Mononuclear cell (primary cell): ENCODE results near the gene ISOC2. TPM values are rescaled to one million over a fixed set of nuclear protein-coding genes. Genes with fewer than 3 reads are reported as not detected.
A peak's percentile ranks its signal among the peaks of the same experiment; 100 is the strongest.

Experiments used
- H3K27me3 ChIP-seq: 2 replicates; pipeline ENCODE4 v1.6.0; 2011; ENCODE audit warnings: low read length, control low read depth; ENCODE audit not compliant: insufficient read depth
- H3K4me1 ChIP-seq: 2 replicates; pipeline ENCODE4 v1.5.1; 2011; ENCODE audit warnings: mild to moderate bottlenecking, low read length, control low read depth; ENCODE audit not compliant: insufficient read depth
- H3K4me3 ChIP-seq: 2 replicates; pipeline ENCODE4 v1.5.1; 2011; ENCODE audit warnings: mild to moderate bottlenecking, low read length, moderate library complexity
- H3K9me3 ChIP-seq: 2 replicates; pipeline ENCODE4 v1.5.1; 2011; ENCODE audit warnings: low read depth, mild to moderate bottlenecking, control low read depth, low read length
- total RNA-seq: library from RNA; depleted of rRNA; stranded (reverse); fragments of >200 nt; gene quantifications from one replicate; pipeline ENCODE4 v1.2.3, GENCODE V29; 2012

ISOC2 gene
- total RNA-seq, 1 donor: 4.5 TPM

DNA sequence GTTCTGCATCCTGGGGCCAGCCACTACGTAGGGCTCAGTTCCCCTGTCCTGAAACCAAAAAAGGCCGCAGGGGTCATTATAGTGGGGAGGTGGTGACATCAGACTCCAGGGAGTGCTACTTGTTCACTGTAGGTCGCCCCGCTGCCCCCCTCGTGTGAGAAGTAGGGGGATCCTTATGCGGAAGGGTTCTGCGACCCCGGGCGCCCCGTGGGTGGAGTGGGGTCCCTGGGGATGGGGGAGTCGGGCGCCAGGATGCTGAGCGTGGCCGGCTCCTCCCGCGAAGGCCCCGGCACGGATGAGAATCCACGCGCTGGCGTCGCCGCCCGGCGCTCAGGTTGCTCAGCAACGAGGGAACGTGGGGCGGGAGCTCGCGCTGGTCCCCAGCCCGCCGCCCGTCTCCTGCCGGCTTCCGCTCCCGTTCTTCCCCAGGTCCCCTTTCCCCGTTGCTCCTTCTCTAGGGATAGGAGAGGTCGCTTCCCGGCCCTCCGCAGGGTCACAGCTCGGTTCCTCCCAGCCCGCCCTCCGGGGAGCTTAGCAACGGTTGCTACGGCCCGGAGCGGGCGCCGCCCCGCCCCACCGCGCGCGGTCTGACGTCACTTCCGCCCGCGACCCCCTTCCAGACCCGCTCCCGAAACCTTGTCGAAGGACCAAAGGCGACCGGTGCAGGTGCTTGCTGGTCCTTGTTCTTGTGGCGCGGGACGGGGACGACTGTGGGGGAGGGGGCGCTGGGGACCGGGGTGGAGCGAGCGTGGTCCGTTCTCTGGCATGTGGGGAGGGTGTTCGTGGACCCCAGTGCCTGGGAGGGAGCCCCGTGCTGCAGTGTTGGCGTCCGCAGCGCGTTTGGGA, 23.4 kb upstream of the ISOC2 start, which contains the start of gene NAT14:
Gene NAT14, plus strand, starts transcription at position 596 of the 846 bp plus-strand sequence. CDS start 521 bp downstream, outside the sequence.
- H3K4me1 ChIP-seq: peaks cover 12% of the 10 kb centered on the region
- H3K27me3 ChIP-seq: no peaks in the 10 kb centered on the region
- H3K4me3 ChIP-seq: peak within 1 kb of the TSS; percentile 41
- no peaks in the 10 kb centered on the region for H3K9me3 ChIP-seq

DNA sequence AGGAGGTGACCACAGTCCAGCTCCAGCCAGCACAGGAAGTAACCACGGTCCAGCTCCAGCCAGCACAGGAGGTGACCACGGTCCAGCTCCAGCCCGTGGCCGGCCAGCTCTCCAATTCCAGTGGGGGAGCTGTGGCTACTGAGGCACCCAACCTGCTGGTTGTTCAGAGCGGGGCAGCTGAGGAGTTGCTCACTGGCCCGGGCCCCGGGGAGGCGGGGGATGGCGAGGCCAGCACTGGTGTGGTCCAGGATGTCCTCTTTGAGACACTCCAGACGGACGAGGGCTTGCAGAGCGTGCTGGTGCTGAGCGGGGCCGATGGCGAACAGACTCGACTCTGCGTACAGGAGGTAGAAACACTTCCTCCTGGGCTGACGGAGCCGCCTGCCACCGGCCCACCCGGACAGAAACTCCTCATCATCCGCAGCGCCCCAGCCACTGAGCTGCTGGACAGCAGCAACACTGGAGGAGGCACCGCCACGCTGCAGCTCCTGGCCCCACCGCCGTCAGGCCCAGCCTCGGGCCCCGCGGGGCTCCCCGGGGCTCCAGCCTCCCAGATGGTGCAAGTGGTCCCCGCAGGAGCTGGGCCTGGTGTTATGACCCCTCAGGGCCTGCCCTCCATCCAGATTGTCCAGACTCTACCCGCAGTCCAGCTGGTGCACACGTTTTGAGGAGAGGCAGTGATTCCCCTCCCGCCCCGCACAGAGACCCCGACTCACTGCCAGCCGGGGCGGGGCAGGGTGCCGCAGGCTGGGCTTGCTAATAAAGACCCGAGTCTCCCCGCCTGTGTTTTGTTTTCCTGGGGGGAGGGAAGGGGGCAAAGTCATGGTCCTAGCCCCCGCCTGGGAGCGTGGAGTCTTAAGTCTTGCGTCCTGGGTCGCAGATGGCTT, 22.5 kb upstream of the ISOC2 start:
- H3K4me1 ChIP-seq: peaks cover 12% of the 10 kb centered on the region
- H3K27me3 ChIP-seq: no peaks in the 10 kb centered on the region
- H3K9me3 ChIP-seq: no peaks in the 10 kb centered on the region
- no peak overlapping the region for H3K4me3 ChIP-seq

DNA sequence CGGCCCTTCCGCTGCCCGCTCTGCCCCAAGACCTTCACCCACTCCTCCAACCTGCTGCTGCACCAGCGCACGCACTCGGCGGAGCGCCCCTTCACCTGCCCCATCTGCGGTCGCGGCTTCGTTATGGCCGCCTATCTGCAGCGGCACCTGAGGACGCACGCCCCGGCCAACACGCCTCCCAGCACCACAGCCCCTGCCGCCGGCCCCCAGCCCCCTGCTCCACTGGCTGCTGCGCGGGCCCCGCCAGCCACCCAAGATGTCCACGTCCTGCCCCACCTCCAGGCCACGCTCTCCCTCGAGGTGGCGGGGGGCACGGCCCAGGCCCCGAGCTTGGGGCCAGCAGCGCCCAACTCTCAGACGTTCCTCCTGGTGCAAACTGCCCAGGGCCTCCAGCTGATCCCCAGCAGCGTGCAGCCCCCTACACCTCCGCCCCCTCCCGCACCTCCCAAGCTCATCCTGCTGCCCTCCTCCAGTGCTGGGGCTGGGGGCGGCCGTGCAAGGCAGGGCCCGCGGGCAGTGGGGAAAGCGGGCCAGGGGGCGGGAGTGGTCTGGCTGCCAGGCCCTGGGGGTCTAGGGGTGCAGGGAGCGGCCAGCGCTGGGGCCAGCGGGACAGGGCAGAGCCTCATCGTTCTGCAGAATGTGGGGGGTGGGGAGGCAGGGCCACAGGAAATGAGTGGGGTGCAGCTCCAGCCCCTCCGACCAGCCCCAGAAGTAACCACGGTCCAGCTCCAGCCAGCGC, 21.7 kb upstream of the ISOC2 start:
- Histone ChIP-seq H3K4me1 (peaks cover 13% of the 10 kb centered on the region), H3K9me3 (no peaks in the 10 kb centered on the region), H3K27me3 (no peaks in the 10 kb centered on the region), H3K4me3 (no peak overlapping the region)

DNA sequence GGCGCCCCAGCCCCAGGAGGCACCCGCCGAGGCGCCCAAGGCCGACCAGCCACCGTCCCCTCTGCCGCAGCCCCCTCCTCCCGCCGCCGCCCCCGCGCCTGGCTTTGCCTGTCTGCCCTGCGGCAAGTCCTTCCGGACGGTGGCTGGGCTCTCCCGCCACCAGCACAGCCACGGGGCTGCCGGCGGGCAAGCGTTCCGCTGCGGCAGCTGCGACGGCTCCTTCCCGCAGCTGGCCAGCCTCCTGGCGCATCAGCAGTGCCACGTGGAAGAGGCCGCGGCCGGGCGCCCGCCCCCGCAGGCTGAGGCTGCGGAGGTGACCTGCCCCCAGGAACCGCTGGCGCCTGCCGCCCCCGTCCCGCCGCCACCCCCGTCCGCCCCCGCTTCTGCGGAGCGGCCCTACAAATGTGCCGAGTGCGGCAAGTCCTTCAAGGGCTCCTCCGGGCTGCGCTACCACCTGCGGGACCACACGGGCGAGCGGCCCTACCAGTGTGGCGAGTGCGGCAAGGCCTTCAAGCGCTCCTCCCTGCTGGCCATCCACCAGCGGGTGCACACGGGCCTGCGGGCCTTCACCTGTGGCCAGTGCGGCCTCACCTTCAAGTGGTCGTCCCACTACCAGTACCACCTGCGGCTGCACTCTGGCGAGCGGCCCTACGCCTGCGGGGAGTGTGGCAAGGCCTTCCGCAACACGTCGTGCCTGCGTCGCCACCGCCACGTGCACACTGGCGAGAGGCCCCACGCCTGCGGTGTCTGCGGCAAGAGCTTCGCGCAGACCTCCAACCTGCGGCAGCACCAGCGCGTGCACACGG, 20.9 kb upstream of the ISOC2 start:
- Histone ChIP-seq H3K27me3 (no peaks in the 10 kb centered on the region), H3K9me3 (no peaks in the 10 kb centered on the region), H3K4me1 (peaks cover 21% of the 10 kb centered on the region), H3K4me3 (no peak overlapping the region)

DNA sequence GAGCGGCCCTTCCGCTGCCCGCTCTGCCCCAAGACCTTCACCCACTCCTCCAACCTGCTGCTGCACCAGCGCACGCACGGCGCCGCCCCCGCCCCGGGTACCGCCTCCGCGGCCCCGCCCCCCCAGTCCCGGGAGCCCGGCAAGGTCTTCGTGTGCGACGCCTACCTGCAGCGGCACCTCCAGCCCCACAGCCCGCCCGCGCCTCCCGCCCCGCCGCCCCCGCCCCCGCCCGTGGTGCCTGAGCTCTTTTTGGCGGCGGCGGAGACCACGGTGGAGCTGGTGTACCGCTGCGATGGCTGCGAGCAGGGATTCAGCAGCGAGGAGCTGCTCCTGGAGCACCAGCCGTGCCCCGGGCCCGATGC, 20.3 kb upstream of the ISOC2 start:
- Histone ChIP-seq H3K4me3 (no peak overlapping the region), H3K9me3 (no peaks in the 10 kb centered on the region), H3K27me3 (no peaks in the 10 kb centered on the region), H3K4me1 (peaks cover 26% of the 10 kb centered on the region)

DNA sequence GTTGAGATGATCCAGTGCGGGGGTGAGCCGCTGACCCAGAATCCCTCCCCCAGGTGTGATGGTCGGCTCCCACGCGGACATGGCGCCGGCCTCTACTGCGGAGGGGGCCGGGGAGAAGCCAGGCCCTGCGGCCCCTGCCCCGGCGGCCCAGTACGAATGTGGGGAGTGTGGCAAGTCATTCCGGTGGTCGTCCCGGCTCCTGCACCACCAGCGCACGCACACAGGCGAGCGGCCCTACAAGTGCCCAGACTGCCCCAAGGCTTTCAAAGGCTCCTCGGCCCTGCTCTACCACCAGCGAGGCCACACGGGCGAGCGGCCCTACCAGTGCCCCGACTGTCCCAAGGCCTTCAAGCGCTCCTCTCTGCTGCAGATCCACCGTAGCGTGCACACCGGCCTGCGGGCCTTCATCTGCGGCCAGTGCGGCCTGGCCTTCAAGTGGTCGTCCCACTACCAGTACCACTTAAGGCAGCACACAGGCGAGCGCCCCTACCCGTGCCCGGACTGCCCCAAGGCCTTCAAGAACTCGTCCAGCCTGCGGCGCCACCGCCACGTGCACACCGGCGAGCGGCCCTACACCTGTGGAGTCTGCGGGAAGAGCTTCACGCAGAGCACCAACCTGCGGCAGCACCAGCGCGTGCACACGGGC, 19.8 kb upstream of the ISOC2 start:
- peaks cover 26% of the 10 kb centered on the region for H3K4me1 ChIP-seq
- no peaks in the 10 kb centered on the region for H3K9me3 ChIP-seq
- no peaks in the 10 kb centered on the region for H3K27me3 ChIP-seq
- no peak overlapping the region for H3K4me3 ChIP-seq

DNA sequence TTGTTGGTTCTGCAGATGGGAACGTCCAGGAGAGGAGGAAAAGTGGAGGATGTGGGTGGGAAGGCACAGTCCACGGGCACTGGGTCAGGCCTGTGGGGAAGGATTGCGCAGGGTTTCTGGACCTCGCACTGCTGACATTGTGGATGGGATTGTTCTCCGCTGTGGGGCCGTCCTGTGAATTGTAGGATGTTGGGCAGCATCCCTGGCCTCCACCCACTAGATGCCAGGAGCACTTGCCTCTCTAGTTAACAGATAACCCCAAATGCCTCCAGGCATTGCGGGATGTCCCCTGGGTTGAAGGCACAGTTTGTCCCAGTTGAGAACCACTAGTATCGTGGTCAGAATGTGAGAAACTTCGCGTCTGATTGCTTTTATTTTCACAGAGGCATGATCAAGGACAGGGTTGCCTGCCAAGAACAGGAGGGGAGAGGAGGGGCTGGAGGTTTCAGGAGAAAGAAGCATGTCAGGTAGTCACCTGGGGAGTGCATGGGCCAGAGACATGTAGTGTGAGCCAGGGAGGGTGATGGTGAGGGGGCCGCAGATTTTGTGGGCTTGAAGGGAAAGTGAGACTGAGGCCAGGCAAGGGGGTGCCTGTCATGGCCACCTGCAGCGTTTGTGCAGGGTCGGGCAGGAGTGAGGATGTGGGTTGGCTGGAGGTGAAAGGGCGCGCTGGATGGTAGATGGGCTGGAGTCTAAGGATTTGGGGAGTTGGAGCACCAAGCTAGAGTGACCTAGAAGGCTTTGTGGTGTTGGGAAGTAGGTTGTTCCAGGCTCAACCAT, 18.2 kb upstream of the ISOC2 start:
- Histone ChIP-seq H3K4me1 (peaks cover 28% of the 10 kb centered on the region), H3K27me3 (no peaks in the 10 kb centered on the region), H3K4me3 (no peak overlapping the region), H3K9me3 (no peaks in the 10 kb centered on the region)

DNA sequence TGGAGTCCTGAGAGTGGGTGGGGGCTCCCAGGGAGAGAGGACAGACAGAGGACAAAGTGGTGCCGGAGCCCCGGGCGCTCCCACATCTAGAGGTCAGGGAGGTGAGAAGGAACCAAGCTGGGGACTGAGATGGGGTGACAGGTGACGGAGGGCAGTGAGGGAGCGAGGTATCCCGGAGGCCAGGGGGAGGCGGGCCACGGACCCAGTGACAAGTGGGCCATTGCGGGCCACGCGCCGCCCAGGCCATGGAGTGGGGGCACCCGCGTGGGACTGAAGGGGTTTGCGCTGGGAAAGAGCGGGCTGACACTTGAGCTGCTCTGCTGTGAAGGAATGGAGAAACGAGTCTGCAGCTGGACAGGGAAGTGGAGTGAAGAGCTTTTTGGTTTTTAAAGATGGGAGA, 17.6 kb upstream of the ISOC2 start:
- Histone ChIP-seq H3K27me3 (no peaks in the 10 kb centered on the region), H3K9me3 (no peaks in the 10 kb centered on the region)

DNA sequence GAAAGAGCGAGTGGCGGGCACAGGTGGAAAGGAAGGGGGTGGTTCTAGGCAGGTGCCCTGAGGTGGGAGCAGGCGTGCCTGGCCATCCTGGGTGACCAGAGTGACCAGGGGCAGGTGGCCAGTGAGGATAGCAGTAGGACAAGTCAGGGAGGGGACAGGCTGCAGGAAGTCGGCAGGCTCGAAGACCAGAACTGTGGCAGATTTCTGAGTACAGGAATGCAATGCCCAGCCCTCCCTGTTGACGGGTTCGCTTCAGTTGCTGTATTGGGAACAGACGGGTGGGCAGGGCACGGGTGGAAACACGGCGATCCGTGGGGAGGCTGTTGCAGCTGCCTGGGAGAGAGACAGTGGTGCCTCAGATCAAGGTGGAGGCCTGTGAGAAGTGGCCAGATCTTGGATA, 16.9 kb upstream of the ISOC2 start:
- no peaks in the 10 kb centered on the region for H3K9me3 ChIP-seq
- no peaks in the 10 kb centered on the region for H3K27me3 ChIP-seq
- H3K4me3 ChIP-seq: no peak overlapping the region
- H3K4me1 ChIP-seq: peaks cover 21% of the 10 kb centered on the region

More for the DNA sequence above, 17.6 kb upstream of the ISOC2 start:
- peaks cover 23% of the 10 kb centered on the region for H3K4me1 ChIP-seq
- no peak overlapping the region for H3K4me3 ChIP-seq

DNA sequence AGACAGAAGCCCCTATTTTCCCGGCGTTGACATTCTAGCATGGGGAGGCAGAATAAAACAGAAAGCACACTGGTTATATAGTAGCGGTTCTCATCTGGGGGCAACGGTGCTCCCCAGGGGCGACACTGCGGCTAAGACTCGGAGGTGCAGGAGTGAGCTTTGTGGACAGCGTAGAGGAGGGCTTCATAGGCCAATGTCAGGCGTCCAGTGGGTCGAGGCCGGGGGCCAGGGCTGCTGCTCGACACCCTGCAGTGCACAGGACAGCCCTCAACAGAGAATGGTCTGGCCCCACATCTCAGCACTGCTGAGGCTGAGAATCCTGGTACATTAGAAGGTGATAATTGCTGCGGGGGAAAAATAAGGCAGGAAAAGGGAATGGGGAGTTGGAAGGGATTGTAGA, 16.5 kb upstream of the ISOC2 start:
- Histone ChIP-seq H3K4me1 (peaks cover 21% of the 10 kb centered on the region), H3K4me3 (no peak overlapping the region), H3K9me3 (no peaks in the 10 kb centered on the region), H3K27me3 (no peaks in the 10 kb centered on the region)

DNA sequence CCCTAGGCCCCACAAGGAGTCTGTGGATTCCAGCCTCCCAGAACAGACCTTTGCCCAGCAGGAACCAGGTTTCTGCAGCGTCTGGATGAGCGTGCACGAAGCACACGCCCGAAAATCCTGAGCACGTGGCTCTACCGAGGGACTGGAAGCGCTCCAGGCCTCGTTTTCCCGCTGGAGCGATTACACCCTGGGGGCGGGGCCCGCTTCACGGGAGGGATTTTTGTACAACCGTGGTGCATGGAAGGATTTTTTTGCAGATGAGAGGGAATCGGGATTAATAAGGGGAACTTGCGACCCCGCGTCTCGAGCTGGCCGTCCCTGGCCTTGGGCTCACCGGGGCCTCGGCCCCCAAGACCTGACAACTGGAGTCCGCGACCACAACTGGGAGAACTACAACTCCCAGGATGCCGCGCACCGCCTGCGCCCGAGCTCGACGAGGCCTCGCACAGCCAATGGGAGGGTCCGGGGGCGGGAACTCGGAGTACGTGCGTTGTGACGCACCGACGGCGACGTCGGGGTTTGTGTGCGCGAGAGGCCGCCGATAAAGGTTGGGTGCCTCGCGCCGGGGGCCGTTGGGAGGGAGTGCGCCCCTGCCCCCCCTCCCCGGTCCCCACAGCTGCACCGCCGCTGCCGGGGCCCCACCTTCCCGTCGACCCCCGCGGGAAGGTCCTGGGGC, 14.8 kb upstream of the ISOC2 start, which contains the start of gene ZNF628:
Gene ZNF628, plus strand, starts transcription at position 518 of the 676 bp plus-strand sequence. CDS start 3,294 bp downstream, outside the sequence.
- H3K4me1 ChIP-seq: peaks cover 21% of the 10 kb centered on the region
- H3K27me3 ChIP-seq: no peaks in the 10 kb centered on the region
- peak within 1 kb of the TSS; percentile 63 for H3K4me3 ChIP-seq
- no peaks in the 10 kb centered on the region for H3K9me3 ChIP-seq

DNA sequence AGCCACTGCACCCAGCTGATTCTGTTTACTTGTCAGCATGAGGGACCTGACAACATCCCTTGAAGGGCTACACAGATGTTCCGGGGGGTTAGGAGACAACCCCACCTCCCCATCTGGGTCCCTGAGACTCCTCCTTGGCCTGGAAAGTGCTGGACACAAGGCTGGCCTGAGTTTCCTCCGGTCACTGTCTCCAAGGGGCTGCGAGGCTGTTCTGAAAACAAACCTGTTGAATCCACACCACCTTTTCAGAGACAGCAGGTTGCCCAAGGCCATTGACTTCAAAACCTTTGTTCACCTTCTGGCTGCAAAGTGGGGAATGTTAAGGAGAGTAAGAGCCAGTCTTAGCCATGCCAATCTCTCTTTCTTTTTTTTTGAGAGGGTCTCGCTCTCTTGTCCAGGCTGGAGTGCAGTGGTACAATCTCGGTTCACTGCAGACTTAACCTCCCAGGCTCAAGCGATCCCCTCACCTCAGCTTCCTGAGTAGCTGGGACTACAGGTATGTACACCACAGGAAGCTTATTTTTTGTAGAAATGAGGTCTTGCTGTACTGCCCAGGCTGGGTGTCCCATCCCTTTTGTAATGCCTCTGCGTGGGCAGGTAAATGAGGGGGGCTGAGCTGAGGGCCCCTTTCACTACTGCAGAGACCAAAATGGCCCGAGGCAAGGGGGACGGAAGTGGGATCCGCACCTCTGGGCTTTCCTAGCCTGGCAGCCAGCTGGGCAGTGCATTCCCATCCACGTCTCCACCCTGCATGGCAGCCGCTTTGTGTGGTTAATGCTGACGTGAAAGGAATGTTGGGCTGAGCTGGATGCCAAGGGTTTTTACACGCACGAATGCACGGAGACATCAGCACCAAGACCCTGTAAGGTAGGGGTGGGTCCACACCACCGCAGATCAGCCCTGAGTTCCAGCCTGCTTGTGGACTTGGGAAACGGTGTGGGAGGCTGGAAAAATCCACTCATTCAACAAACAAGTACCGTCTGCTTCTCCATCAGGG, 13.1 kb upstream of the ISOC2 start:
- no peaks in the 10 kb centered on the region for H3K27me3 ChIP-seq
- no peak overlapping the region for H3K4me3 ChIP-seq
- no peaks in the 10 kb centered on the region for H3K9me3 ChIP-seq
- H3K4me1 ChIP-seq: peaks cover 21% of the 10 kb centered on the region
